ENCODE results near the gene NAT8.
"Not testable (repeated sequence)": the region's sequence is repeated elsewhere in the genome, so short reads cannot be mapped to it uniquely, and the experiment has no call there.

NAT8 gene

GRCh38 chr2:73630662-73631266, 11.5 kb downstream of the NAT8 start:
- not testable (repeated sequence) for DNase-seq

GRCh38 chr2:73628493-73628892, 13.7 kb downstream of the NAT8 start:
- DNase-seq = not testable (repeated sequence)

- DNase-seq = not testable (repeated sequence)
Measured at GRCh38 chr2:73626237-73626636, 16.0 kb downstream of the NAT8 start.

- DNase-seq = not testable (repeated sequence)
Measured at GRCh38 chr2:73624625-73625024, 17.6 kb downstream of the NAT8 start.

- not testable (repeated sequence) for DNase-seq
Measured at GRCh38 chr2:73624036-73624435, 18.2 kb downstream of the NAT8 start.

- DNase-seq = not testable (repeated sequence)
Measured at GRCh38 chr2:73619925-73620324, 22.3 kb downstream of the NAT8 start.

- DNase-seq = no peak
Measured at GRCh38 chr2:73614997-73615396, 27.2 kb downstream of the NAT8 start.

GRCh38 chr2:73614105-73614504, 28.1 kb downstream of the NAT8 start:
- DNase-seq = no peak

- no peak for DNase-seq
Measured at GRCh38 chr2:73611867-73612266, 30.4 kb downstream of the NAT8 start.

- no peak for DNase-seq
Measured at GRCh38 chr2:73611193-73611592, 31.0 kb downstream of the NAT8 start.

GRCh38 chr2:73610111-73610510, 32.1 kb downstream of the NAT8 start:
- no peak for DNase-seq

- not testable (repeated sequence) for DNase-seq
Measured at GRCh38 chr2:73604589-73604988, 37.6 kb downstream of the NAT8 start.

GRCh38 chr2:73603099-73603588, 39.1 kb downstream of the NAT8 start:
- DNase-seq = not testable (repeated sequence)

- no peak for DNase-seq
Measured at GRCh38 chr2:73601780-73602179, 40.4 kb downstream of the NAT8 start.

GRCh38 chr2:73594251-73594650, 48.0 kb downstream of the NAT8 start:
- DNase-seq = no peak

GRCh38 chr2:73593680-73594079, 48.5 kb downstream of the NAT8 start:
- DNase-seq = no peak
